Measurements from ENCODE around the gene PSMA5. TPM values are rescaled to one million over a fixed set of nuclear protein-coding genes. Genes with fewer than 3 reads are reported as not detected.

Gene PSMA5
- total and polyA plus RNA-seq, 12 donors: 22.7 to 94.6 (median 59.2) TPM

DNA sequence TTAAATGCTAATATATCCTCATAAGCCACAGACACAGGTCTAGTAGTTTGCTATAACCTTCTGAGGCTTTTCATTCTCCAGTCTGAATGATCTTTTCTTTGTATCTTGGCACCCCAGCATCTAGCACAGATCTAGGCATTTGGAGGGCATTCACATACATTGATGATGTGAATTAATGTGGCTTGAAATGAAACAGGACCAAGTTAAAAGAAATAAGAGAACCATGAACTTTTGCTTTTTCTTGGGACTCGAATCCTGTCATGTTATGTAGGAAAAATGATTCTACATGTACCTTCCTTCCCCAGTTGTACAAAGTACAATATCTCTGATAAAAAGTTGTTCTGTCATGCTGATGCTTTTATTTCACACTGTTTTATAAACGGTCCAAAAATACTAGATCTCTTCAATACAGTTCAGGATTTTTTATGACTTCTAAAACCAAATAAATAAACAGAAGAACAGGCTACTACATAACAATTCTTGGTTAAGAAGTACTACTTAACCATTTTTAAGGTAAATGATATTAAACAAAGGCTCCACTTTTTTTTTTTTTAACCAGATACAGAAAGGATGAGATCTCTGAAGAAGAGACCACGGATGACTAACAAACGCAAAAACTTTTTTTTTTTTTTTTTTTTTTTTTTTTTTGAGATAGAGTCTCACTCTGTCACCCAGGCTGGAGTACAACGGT lies 31.5 kb downstream of the PSMA5 start:
- H3K9me3 ChIP-seq: no peaks in the 10 kb centered on the region
- DNase-seq: no peak
- no peaks in the 10 kb centered on the region for H3K36me3 ChIP-seq
- TF ChIP-seq CTCF (IDR thresholded peaks at IDR 0.05): no peak
- WGBS, 2 donors: 61 to 67% methylated on average over 5 of the region's 5 CpGs
- peaks cover 19 to 86% (median 69%) of the 10 kb centered on the region in 9 donors for H3K4me1 ChIP-seq
- peak overlapping the region in 1 of 10 donors; percentile 70 for H3K4me3 ChIP-seq
- peak overlapping the region; percentile 46 to 96 (median 90) for H3K27ac ChIP-seq
- intact Hi-C loops (cut with DNase I): loop anchor here in 8 of 10 donors (2.0 to 10.0 kb wide), 6 partner anchors 32 to 300 kb away; partner anchors contain the start of gene TMEM167B (in 1 of the 8)
- ATAC-seq: no peak
- H3K27me3 ChIP-seq: peaks cover 0 to 11% (median 0%) of the 10 kb centered on the region in 7 donors

DNA sequence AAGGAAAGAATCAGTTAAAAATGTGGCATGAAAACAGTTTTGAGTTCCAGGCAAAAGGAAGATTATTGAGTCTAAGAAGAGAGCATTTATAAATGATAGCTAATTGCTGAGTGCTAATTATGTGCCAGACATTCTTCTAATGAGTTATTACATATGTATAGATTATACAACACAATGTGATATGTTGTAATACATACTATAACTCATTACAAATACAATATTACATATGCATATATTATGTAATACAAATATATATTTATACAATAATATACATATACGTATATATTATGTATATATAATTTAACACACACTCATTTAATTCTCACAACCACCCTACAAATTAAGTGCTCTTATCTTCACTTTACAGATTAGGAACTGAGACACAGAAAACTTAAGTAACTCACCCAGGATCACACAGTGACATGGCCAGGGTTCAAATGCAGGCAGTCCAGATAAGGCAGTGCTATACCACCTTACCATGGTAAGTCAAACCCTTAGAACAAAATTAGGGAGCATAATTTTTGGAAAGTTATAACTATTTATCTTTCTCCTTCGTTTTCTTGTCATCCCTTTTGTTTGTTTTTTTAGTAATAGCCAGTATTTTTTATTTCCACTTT lies 32.5 kb downstream of the PSMA5 start:
- 54 to 61% methylated on average over 2 of the region's 2 CpGs for WGBS, 2 donors

DNA sequence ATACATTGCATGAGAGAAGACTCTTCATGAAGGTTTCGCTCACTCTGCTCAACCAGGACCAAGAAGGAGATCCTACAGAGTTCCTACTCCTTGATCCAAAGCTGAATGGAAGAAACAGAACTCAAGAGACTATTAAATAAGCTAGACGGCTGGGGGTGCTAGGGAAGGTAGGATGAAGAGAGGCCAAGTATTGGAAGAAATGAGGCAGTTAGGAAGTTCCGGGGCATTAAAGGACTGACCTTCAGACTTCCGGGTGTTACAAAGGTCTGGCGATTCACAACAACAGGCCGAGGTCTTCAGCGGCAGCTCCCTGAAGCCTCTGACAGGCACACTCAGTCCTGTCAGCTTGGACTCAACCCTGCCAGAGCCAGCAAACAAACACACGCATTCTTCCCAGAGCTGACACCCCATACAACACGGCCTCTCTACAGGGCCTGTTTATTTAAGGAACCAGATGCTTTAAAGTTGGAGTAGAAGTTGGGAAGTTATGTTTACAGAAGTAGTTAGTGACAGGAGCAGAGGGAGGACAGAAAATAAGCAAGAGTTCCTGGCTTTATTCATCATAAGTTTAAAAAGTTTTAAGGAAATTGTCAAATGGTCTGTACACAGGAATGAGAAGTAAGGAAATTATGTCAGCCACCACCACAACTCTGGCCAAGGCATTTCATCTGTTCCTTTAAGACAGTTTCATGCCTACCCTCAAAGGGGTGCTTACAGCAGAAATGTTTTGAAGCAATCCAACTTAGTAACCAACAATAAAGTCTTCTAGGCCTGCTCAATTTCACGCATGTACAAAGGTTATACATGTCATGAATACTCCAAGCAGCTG lies 33.2 kb downstream of the PSMA5 start:
- DNase-seq (peak; percentile 71 to 76), ATAC-seq (peak; percentile 44 to 86 (median 70))
- no peaks in the 10 kb centered on the region for H3K9me3 ChIP-seq
- WGBS, 2 donors: 13 to 16% methylated on average over 10 of the region's 10 CpGs
- H3K27ac ChIP-seq: peak overlapping the region; percentile 72 to 96 (median 90)
- no peak for TF ChIP-seq CTCF (IDR thresholded peaks at IDR 0.05)
- H3K36me3 ChIP-seq: no peaks in the 10 kb centered on the region
- intact Hi-C loops (cut with DNase I): loop anchor here in 4 of 10 donors (5.0 to 10.0 kb wide), 3 partner anchors 41 to 298 kb away; partner anchors contain the start of gene TMEM167B (in 1 of the 4)
- peaks cover 22 to 89% (median 79%) of the 10 kb centered on the region in 9 donors for H3K4me1 ChIP-seq
- H3K4me3 ChIP-seq: peak overlapping the region in 9 of 10 donors; percentile 1 to 42 (median 34)
- H3K27me3 ChIP-seq: peaks cover 0 to 11% (median 0%) of the 10 kb centered on the region in 7 donors

More for the DNA sequence above, 32.5 kb downstream of the PSMA5 start:
- DNase-seq: no peak
- no peak for ATAC-seq
- H3K27ac ChIP-seq: peak overlapping the region; percentile 72 to 96 (median 90)
- intact Hi-C loops (cut with DNase I): loop anchor here in 4 of 10 donors (2.0 to 10.0 kb wide), 4 partner anchors 41 to 299 kb away; partner anchors contain the start of gene TMEM167B (in 1 of the 4)
- peaks cover 22 to 89% (median 79%) of the 10 kb centered on the region in 9 donors for H3K4me1 ChIP-seq
- H3K4me3 ChIP-seq: peak overlapping the region in 5 of 10 donors; percentile 23 to 42 (median 35)
- TF ChIP-seq CTCF (IDR thresholded peaks at IDR 0.05): no peak
- no peaks in the 10 kb centered on the region for H3K36me3 ChIP-seq
- no peaks in the 10 kb centered on the region for H3K9me3 ChIP-seq
- peaks cover 0 to 11% (median 0%) of the 10 kb centered on the region in 7 donors for H3K27me3 ChIP-seq

All from heart right ventricle (tissue), 16 donors.